Measurements from ENCODE around the gene RB1.

GRCh38 chr13:48315969-48316650 lies 12.6 kb downstream of the RB1 start:
- no peak for TF ChIP-seq SNAPC5 (CRISPR knock-in tag; IDR thresholded peaks at IDR 0.05)
- TF ChIP-seq E2F6 (IDR thresholded peaks at IDR 0.05; ENCODE audit: borderline replicate concordance in 1 of 2, extremely low read depth in 1 of 2, insufficient read depth in 1 of 2, insufficient read length in 1 of 2, low read depth in 1 of 2, low read length in 1 of 2, poor library complexity in 1 of 2, severe bottlenecking in 1 of 2) = no peak

Measured in K562 (cell line).